Measurements from ENCODE around the gene SLC37A2.

GRCh38 chr11:125053167-125053566, 9.9 kb upstream of the SLC37A2 start:
- TF ChIP-seq CTCF (IDR thresholded peaks at IDR 0.05) (no peak), POLR2A (IDR thresholded peaks at IDR 0.05) (no peak)

Data from esophagus squamous epithelium (tissue), 4 donors.